D341Med (cell line): ENCODE measurements around the gene LGI2.
A peak's percentile ranks its signal among the peaks of the same experiment; 100 is the strongest.
"Not testable (repeated sequence)": the region's sequence is repeated elsewhere in the genome, so short reads cannot be mapped to it uniquely, and the experiment has no call there.

Experiments used
- DNase-seq: peaks from one replicate; pipeline ENCODE4 v3.0.0; 2012; ENCODE audit warnings: low spot score

LGI2 gene

GRCh38 chr4:25050370-25051078 is 19.8 kb upstream of the LGI2 start:
- no peak for DNase-seq

- DNase-seq: no peak
These were observed 12.8 kb upstream of the LGI2 start for GRCh38 chr4:25043548-25043947.

GRCh38 chr4:25033526-25033925 is 2.8 kb upstream of the LGI2 start:
- DNase-seq: no peak

- no peak for DNase-seq
These were observed 1.4 kb upstream of the LGI2 start for GRCh38 chr4:25032126-25032525.

- DNase-seq: peak; percentile 74
These were observed 403 bp upstream of the LGI2 start for GRCh38 chr4:25031077-25031621.

- peak; percentile 46 for DNase-seq
These were observed 1.1 kb downstream of the LGI2 start for GRCh38 chr4:25029479-25030276.

- peak; percentile 68 for DNase-seq
These were observed 1.9 kb downstream of the LGI2 start for GRCh38 chr4:25028851-25029250.

- peak; percentile 41 for DNase-seq
These were observed 8.0 kb downstream of the LGI2 start for GRCh38 chr4:25022766-25023165.

GRCh38 chr4:25021216-25021615 is 9.5 kb downstream of the LGI2 start:
- DNase-seq: no peak

- DNase-seq: no peak
These were observed 10.5 kb downstream of the LGI2 start for GRCh38 chr4:25020236-25020635.

- DNase-seq: no peak
These were observed 11.2 kb downstream of the LGI2 start for GRCh38 chr4:25019501-25019900.

- no peak for DNase-seq
These were observed 15.7 kb downstream of the LGI2 start for GRCh38 chr4:25015012-25015411.

- DNase-seq: not testable (repeated sequence)
These were observed 16.1 kb downstream of the LGI2 start for GRCh38 chr4:25014662-25014983.

- no peak for DNase-seq
These were observed 16.7 kb downstream of the LGI2 start for GRCh38 chr4:25013756-25014661.

- no peak for DNase-seq
These were observed 18.1 kb downstream of the LGI2 start for GRCh38 chr4:25012655-25013054.

GRCh38 chr4:25011135-25011866 is 19.4 kb downstream of the LGI2 start:
- no peak for DNase-seq

GRCh38 chr4:25007598-25007997 is 23.1 kb downstream of the LGI2 start:
- DNase-seq: no peak

- no peak for DNase-seq
These were observed 28.1 kb downstream of the LGI2 start for GRCh38 chr4:25002681-25003080.

GRCh38 chr4:25001509-25001908 is 29.2 kb downstream of the LGI2 start:
- DNase-seq: no peak

- DNase-seq: no peak
These were observed 30.1 kb downstream of the LGI2 start for GRCh38 chr4:25000639-25001038.

GRCh38 chr4:24999392-25000089 is 31.2 kb downstream of the LGI2 start:
- no peak for DNase-seq
